Panc1 (cell line): ENCODE results near the gene TTLL11.

ENCODE experiments used
- CTCF ChIP-seq: fragments of 450-650 bp; IDR thresholded peaks from 2 replicates; pipeline ENCODE4 v1.5.1; 2017; ENCODE audit warnings: mild to moderate bottlenecking
- POLR2AphosphoS5 ChIP-seq: IDR thresholded peaks from 2 replicates; pipeline ENCODE4 v1.6.1; 2012; ENCODE audit warnings: mild to moderate bottlenecking, low read depth, low read length, moderate library complexity
- REST ChIP-seq, 2 experiments: IDR thresholded peaks; 2 replicates each; pipeline ENCODE4 v1.6.1; 2011 to 2012; ENCODE audit warnings: low read depth in 2 of 2, control low read depth in 1 of 2, low read length in 1 of 2, mild to moderate bottlenecking in 1 of 2, moderate library complexity in 1 of 2; ENCODE audit not compliant: insufficient read depth in 1 of 2
- SIN3A ChIP-seq: IDR thresholded peaks from 2 replicates; pipeline ENCODE4 v1.6.1; 2012; ENCODE audit warnings: low read depth, mild to moderate bottlenecking, low read length, moderate library complexity, borderline replicate concordance; ENCODE audit not compliant: insufficient read depth

- no peak for TF ChIP-seq CTCF
- TF ChIP-seq POLR2AphosphoS5 = no peak
- TF ChIP-seq REST (IDR thresholded peaks at IDR 0.05; ENCODE audit: insufficient read depth in 1 of 2, low read depth in 2 of 2, low read length in 1 of 2) = no peak
- no peak for TF ChIP-seq SIN3A
These were observed 35.8 kb upstream of the TTLL11 start for GRCh38 chr9:122128969-122129343.
